IMR-90 (cell line): ENCODE results near the gene RPS23. TPM values are rescaled to one million over a fixed set of nuclear protein-coding genes. Genes with fewer than 3 reads are reported as not detected.

Experiments
- ATAC-seq: fragments of 200-7000 bp; cut with Tn5 transposase; 2 replicates; pipeline ENCODE4 v1.9.1; 2020; ENCODE audit warnings: low read depth, mild to moderate bottlenecking, moderate library complexity
- BruUV-seq: library from RNA; stranded (reverse); fragments of 400-500 nt; replicated peaks from 2 replicates; lab custom pipeline; 2021; lab: Mats Ljungman, UMichigan
- CTCF ChIA-PET: fragments of 300-600 bp; formaldehyde crosslinking; extraction: SDS; loops from one replicate; lab custom pipeline; 2021; ENCODE audit warnings: antibody characterized with exemption; lab: Yijun Ruan, JAX
- POLR2A ChIA-PET: fragments of 300-600 bp; sonication (Branson Sonifier 250); formaldehyde crosslinking; loops from one replicate; lab custom pipeline; 2022; ENCODE audit warnings: antibody characterized with exemption; ENCODE audit not compliant: unreplicated experiment; lab: Charles Lee
- DNase-seq: peaks from one replicate; pipeline ENCODE4 v3.0.0; 2013
- H2AFZ ChIP-seq: replicated peaks from 2 replicates; pipeline ENCODE3; 2013; ENCODE audit warnings: low read length, mild to moderate bottlenecking; ENCODE audit not compliant: poor library complexity
- H2AK5ac ChIP-seq: 2 replicates; pipeline ENCODE4 v1.6.1; 2013; ENCODE audit warnings: low read depth, low read length, inconsistent platforms
- H2AK9ac ChIP-seq: replicated peaks from 2 replicates; pipeline ENCODE3; 2013; ENCODE audit warnings: mild to moderate bottlenecking, low read depth, low read length, moderate library complexity; ENCODE audit not compliant: poor library complexity
- H2BK120ac ChIP-seq: 2 replicates; pipeline ENCODE4 v1.6.1; 2013; ENCODE audit warnings: low read depth, low read length, inconsistent platforms
- H2BK15ac ChIP-seq: 3 replicates; pipeline ENCODE4 v1.6.1; 2013; ENCODE audit warnings: low read depth, low read length, inconsistent platforms
- H2BK20ac ChIP-seq: 2 replicates; pipeline ENCODE4 v1.6.1; 2013; ENCODE audit warnings: low read depth, mild to moderate bottlenecking, inconsistent platforms, low read length, moderate library complexity
- H2BK5ac ChIP-seq: 2 replicates; pipeline ENCODE4 v1.6.1; 2013; ENCODE audit warnings: mild to moderate bottlenecking, low read depth, low read length, inconsistent platforms; ENCODE audit not compliant: poor library complexity, severe bottlenecking
- H3K14ac ChIP-seq: replicated peaks from 2 replicates; pipeline ENCODE4 v1.6.1; 2013; ENCODE audit warnings: low read depth, low read length, inconsistent platforms
- H3K18ac ChIP-seq: 2 replicates; pipeline ENCODE4 v1.6.1; 2013; ENCODE audit warnings: low read depth, low read length, control low read depth
- H3K23ac ChIP-seq: 2 replicates; pipeline ENCODE4 v1.6.1; 2013; ENCODE audit warnings: low read depth, low read length, inconsistent platforms
- H3K27ac ChIP-seq: 2 replicates; pipeline ENCODE4 v1.5.1; 2013; ENCODE audit warnings: mild to moderate bottlenecking, control low read depth, low read length; ENCODE audit not compliant: insufficient read depth
- H3K27me3 ChIP-seq: 2 replicates; pipeline ENCODE4 v1.6.1; 2013; ENCODE audit warnings: low read length; ENCODE audit not compliant: control insufficient read depth, insufficient read depth
- H3K36me3 ChIP-seq: 2 replicates; pipeline ENCODE4 v1.6.1; 2013; ENCODE audit warnings: low read length, mixed read lengths; ENCODE audit not compliant: control insufficient read depth, insufficient read depth
- H3K4ac ChIP-seq: 2 replicates; pipeline ENCODE4 v1.6.1; 2013; ENCODE audit warnings: low read depth, low read length, inconsistent platforms
- H3K4me1 ChIP-seq: 2 replicates; pipeline ENCODE4 v1.6.1; 2013; ENCODE audit warnings: low read length, mixed read lengths; ENCODE audit not compliant: control insufficient read depth, insufficient read depth
- H3K4me2 ChIP-seq: 2 replicates; pipeline ENCODE4 v1.6.1; 2013; ENCODE audit warnings: low read depth, mild to moderate bottlenecking, control low read depth, low read length, moderate library complexity
- H3K4me3 ChIP-seq: 2 replicates; pipeline ENCODE4 v1.5.1; 2013; ENCODE audit warnings: low read depth, mild to moderate bottlenecking, control low read depth, low read length, moderate library complexity; ENCODE audit not compliant: insufficient read depth
- H3K56ac ChIP-seq: 2 replicates; pipeline ENCODE4 v1.6.1; 2013; ENCODE audit warnings: low read length, inconsistent platforms; ENCODE audit not compliant: insufficient read depth; ENCODE audit errors: extremely low read depth
- H3K79me1 ChIP-seq, 2 experiments: 2 replicates each; pipeline ENCODE4 v1.6.1; 2013; ENCODE audit warnings: low read length in 2 of 2, inconsistent platforms in 1 of 2, low read depth in 1 of 2
- H3K9ac ChIP-seq: 2 replicates; pipeline ENCODE4 v1.6.1; 2013; ENCODE audit warnings: low read depth, low read length, control low read depth
- H3K9me1 ChIP-seq: 2 replicates; pipeline ENCODE4 v1.6.1; 2013; ENCODE audit warnings: low read length, inconsistent platforms; ENCODE audit not compliant: insufficient read depth
- H3K9me3 ChIP-seq: 2 replicates; pipeline ENCODE4 v1.6.1; 2013; ENCODE audit warnings: low read length; ENCODE audit not compliant: control insufficient read depth, insufficient read depth
- H4K20me1 ChIP-seq: 2 replicates; pipeline ENCODE4 v1.6.1; 2013; ENCODE audit warnings: low read length, inconsistent platforms; ENCODE audit not compliant: insufficient read depth
- H4K5ac ChIP-seq: 2 replicates; pipeline ENCODE4 v1.6.1; 2013; ENCODE audit warnings: mild to moderate bottlenecking, low read depth, low read length, control low read depth
- H4K8ac ChIP-seq, 2 experiments: 2 replicates each; pipeline ENCODE4 v1.6.1; 2013; ENCODE audit warnings: low read depth in 2 of 2, low read length in 2 of 2, control low read depth in 1 of 2, inconsistent platforms in 1 of 2
- H4K91ac ChIP-seq: 2 replicates; pipeline ENCODE4 v1.6.1; 2013; ENCODE audit warnings: low read depth, low read length, inconsistent platforms; ENCODE audit not compliant: insufficient read depth
- BHLHE40 ChIP-seq: fragments of 150-350 bp; IDR thresholded peaks from 2 replicates; pipeline ENCODE4 v1.6.1; 2016; ENCODE audit warnings: mild to moderate bottlenecking, low read depth, low read length
- ELK1 ChIP-seq: fragments of 150-350 bp; IDR thresholded peaks from 2 replicates; pipeline ENCODE4 v1.6.1; 2016; ENCODE audit warnings: low read depth, mild to moderate bottlenecking, low read length, moderate library complexity, borderline replicate concordance
- FOS ChIP-seq: fragments of 150-350 bp; IDR thresholded peaks from 2 replicates; pipeline ENCODE4 v1.6.1; 2016; ENCODE audit warnings: low read depth, low read length
- MXI1 ChIP-seq: IDR thresholded peaks from 2 replicates; pipeline ENCODE4 v1.6.1; 2012; ENCODE audit warnings: low read depth, mild to moderate bottlenecking, low read length, moderate library complexity, borderline replicate concordance
- NFE2L2 ChIP-seq: fragments of 150-350 bp; IDR thresholded peaks from 2 replicates; pipeline ENCODE4 v1.6.1; 2016; ENCODE audit warnings: low read depth, mild to moderate bottlenecking, low read length
- RAD21 ChIP-seq: IDR thresholded peaks from 2 replicates; pipeline ENCODE4 v1.6.1; 2012; ENCODE audit warnings: low read length, improper control_type of control experiment
- RCOR1 ChIP-seq: IDR thresholded peaks from 2 replicates; pipeline ENCODE4 v1.6.1; 2012; ENCODE audit warnings: mild to moderate bottlenecking, low read length, improper control_type of control experiment; ENCODE audit not compliant: insufficient replicate concordance
- WGBS, 2 experiments: methylation state at CpG; one replicate each; pipeline versions ENCODE4 v1.1.5 to v1.1.7; 2013; ENCODE audit warnings: missing lambda C conversion rate in 2 of 2; ENCODE audit not compliant: insufficient read length in 1 of 2; ENCODE audit errors: extremely low coverage in 2 of 2; 5-methylcytosine and 5-hydroxymethylcytosine counted together
- dilution Hi-C: fragments of 300-500 bp; cut with HindIII; formaldehyde crosslinking; loops from one replicate; pipeline ENCODE4 v1.14.3; 2018; ENCODE audit warnings: low sequenced_read_pairs; ENCODE audit not compliant: unreplicated experiment
- in situ Hi-C: fragments of 300-500 bp; cut with MboI; formaldehyde crosslinking; loops from 3 replicates; pipeline ENCODE4 v1.14.3; 2019; ENCODE audit warnings: low sequenced_read_pairs, inconsistent platforms, mixed read lengths
- intact Hi-C: fragments of 100-400 bp; cut with micrococcal nuclease; formaldehyde crosslinking; loops from 2 replicates; pipeline ENCODE4 v1.10.0; 2022
- polyA plus RNA-seq, 3 experiments: library from polyadenylated mRNA; depleted of rRNA; stranded (reverse); fragments of >200 nt; gene quantifications; 2 replicates each; pipeline ENCODE4 v1.2.3, GENCODE V29; 2012; ENCODE audit warnings: low replicate concordance in 1 of 3
- total RNA-seq: library from RNA; depleted of rRNA; stranded (reverse); fragments of >200 nt; gene quantifications from 2 replicates; pipeline ENCODE4 v1.2.3, GENCODE V29; 2012

The RPS23 gene
- total and polyA plus RNA-seq, 2 of the 4 experiments (the other 2 are of a cell fraction): 3,186 to 3,318 TPM

- Histone ChIP-seq H2AK5ac (no peak overlapping the region), H3K4me3 (no peak overlapping the region), H3K23ac (no peak overlapping the region; the same call in 1 of the 2 replicates), H3K27me3 (no peaks in the 10 kb centered on the region; the same call in 1 of the 2 replicates), H3K4me1 (peaks cover 2% of the 10 kb centered on the region; the same call in 1 of the 2 replicates), H3K36me3 (no peaks in the 10 kb centered on the region), H3K27ac (no peak overlapping the region), H3K79me1 (no peaks in the 10 kb centered on the region), H3K18ac (no peak overlapping the region), H2BK5ac (no peak overlapping the region), H3K56ac (no peak overlapping the region), H4K8ac (no peak overlapping the region), H3K9me3 (no peaks in the 10 kb centered on the region), H3K9ac (no peak overlapping the region), H2AFZ (no peak overlapping the region), H2BK20ac (no peak overlapping the region), H4K91ac (no peak overlapping the region), H3K9me1 (no peaks in the 10 kb centered on the region), H2BK120ac (no peak overlapping the region), H4K5ac (no peak overlapping the region), H2AK9ac (no peak overlapping the region), H3K14ac (no peak overlapping the region), H3K4me2 (no peak overlapping the region), H4K20me1 (no peaks in the 10 kb centered on the region), H3K4ac (no peak overlapping the region), H2BK15ac (no peak overlapping the region)
- ChIA-PET POLR2A (no interaction called here), CTCF (no interaction called here)
- dilution Hi-C loops: no loop called here
- WGBS, 2 experiments: 96% methylated on average over 5 of the region's 10 CpGs; no CpG with 5 or more reads in 1 of the 2 experiments
- DNase-seq: no peak
- ATAC-seq: no peak
- in situ Hi-C loops: no loop called here
- intact Hi-C loops: no loop called here
- BruUV-seq: no TSS peak
- TF ChIP-seq ELK1: no peak
- TF ChIP-seq RCOR1: no peak
- TF ChIP-seq NFE2L2: no peak
- TF ChIP-seq BHLHE40: no peak
- TF ChIP-seq FOS: no peak
- TF ChIP-seq MXI1: no peak
- TF ChIP-seq RAD21: no peak
Measured at GRCh38 chr5:82325155-82325554, 47.0 kb upstream of the RPS23 start.
